GM12878 (cell line): ENCODE data around the gene SELENOP. TPM values are rescaled to one million over a fixed set of nuclear protein-coding genes. Genes with fewer than 3 reads are reported as not detected.

Experiments used
- ATAC-seq: fragments of 200-7000 bp; cut with Tn5 transposase; 3 replicates; pipeline ENCODE4 v1.9.1; 2020; ENCODE audit warnings: mild to moderate bottlenecking, moderate library complexity
- BruUV-seq: library from RNA; stranded (reverse); fragments of 400-500 nt; replicated peaks from 2 replicates; lab custom pipeline; 2021; lab: Mats Ljungman, UMichigan
- CTCF ChIA-PET: fragments of 300-600 bp; sonication (Branson Sonifier 250); formaldehyde crosslinking; extraction: SDS; loops from one replicate; lab custom pipeline; 2021; ENCODE audit warnings: inconsistent platforms; lab: Yijun Ruan, JAX
- POLR2A ChIA-PET: fragments of 350-600 bp; formaldehyde crosslinking; extraction: SDS; loops from one replicate; lab custom pipeline; 2021; ENCODE audit warnings: inconsistent platforms; lab: Charles Lee
- RAD21 ChIA-PET: fragments of 300-600 bp; sonication (Branson Sonifier 250); formaldehyde crosslinking; loops from one replicate; lab custom pipeline; 2023; ENCODE audit warnings: antibody characterized with exemption; ENCODE audit not compliant: unreplicated experiment; lab: Charles Lee
- SMC1A ChIA-PET: fragments of 300-600 bp; sonication (Branson Sonifier 250); formaldehyde crosslinking; loops from one replicate; lab custom pipeline; 2023; ENCODE audit not compliant: unreplicated experiment, uncharacterized antibody; lab: Charles Lee
- DNase-seq: peaks from one replicate; pipeline ENCODE4 v3.0.0-alpha.2; 2011; ENCODE audit warnings: low read depth, low spot score
- FAIRE-seq: peaks from 3 replicates; lab custom pipeline; 2011; peaks lifted over from hg19 to GRCh38; lab: Jason Lieb, UNC
- H2AFZ ChIP-seq: 2 replicates; pipeline ENCODE4 v1.6.0; 2011; ENCODE audit warnings: low read depth, low read length, control low read depth; ENCODE audit not compliant: control insufficient read depth
- H3K27ac ChIP-seq: 2 replicates; pipeline ENCODE4 v1.5.1; 2011; ENCODE audit warnings: control low read depth; ENCODE audit not compliant: control insufficient read depth, insufficient read depth
- H3K27me3 ChIP-seq, 2 experiments: replicated peaks in 1 of 2; 2 replicates each; pipeline versions ENCODE4 v1.6.0 to v1.6.1; 2011; ENCODE audit warnings: low read length in 1 of 2; ENCODE audit not compliant: control insufficient read depth in 2 of 2, insufficient read depth in 2 of 2
- H3K36me3 ChIP-seq, 2 experiments: 2 replicates each; pipeline ENCODE4 v1.5.1; 2011; ENCODE audit warnings: low read length in 1 of 2; ENCODE audit not compliant: control insufficient read depth in 2 of 2, insufficient read depth in 2 of 2
- H3K4me1 ChIP-seq: 2 replicates; pipeline ENCODE4 v1.6.1; 2011; ENCODE audit warnings: mild to moderate bottlenecking, low read length, moderate library complexity, mixed read lengths; ENCODE audit not compliant: control insufficient read depth, insufficient read depth
- H3K4me2 ChIP-seq: 2 replicates; pipeline ENCODE4 v1.6.0; 2011; ENCODE audit warnings: control low read depth; ENCODE audit not compliant: control insufficient read depth, insufficient read depth
- H3K4me3 ChIP-seq: fragments of 200-600 bp; sonication (generic); 2 replicates; pipeline ENCODE4 v1.5.1; 2016
- H3K79me2 ChIP-seq: 2 replicates; pipeline ENCODE4 v1.6.0; 2011; ENCODE audit warnings: low read length; ENCODE audit not compliant: control insufficient read depth, insufficient read depth
- H3K9ac ChIP-seq: 2 replicates; pipeline ENCODE4 v1.8.0; 2011; ENCODE audit warnings: low read length, control low read depth, mixed read lengths; ENCODE audit not compliant: control insufficient read depth, insufficient read depth
- H3K9me3 ChIP-seq: replicated peaks from 3 replicates; pipeline ENCODE4 v1.5.1; 2011; ENCODE audit warnings: mild to moderate bottlenecking, low read length; ENCODE audit not compliant: control insufficient read depth, insufficient read depth
- H4K20me1 ChIP-seq: 2 replicates; pipeline ENCODE4 v1.6.0; 2011; ENCODE audit not compliant: control insufficient read depth, insufficient read depth
- BHLHE40 ChIP-seq, 2 experiments: fragments of 450-650 bp in 1 of 2; IDR thresholded peaks; 2 replicates each; pipeline ENCODE4 v1.6.1; 2011 to 2017; ENCODE audit warnings: low read depth in 2 of 2, borderline replicate concordance in 1 of 2, improper control_type of control experiment in 1 of 2, low read length in 1 of 2, mild to moderate bottlenecking in 1 of 2
- POLR2AphosphoS2 ChIP-seq: IDR thresholded peaks from 2 replicates; pipeline ENCODE4 v1.6.1; 2011; ENCODE audit warnings: low read depth, mild to moderate bottlenecking, low read length, improper control_type of control experiment, moderate library complexity
- SMARCA5 ChIP-seq: fragments of 450-650 bp; IDR thresholded peaks from 2 replicates; pipeline ENCODE4 v1.6.1; 2017; ENCODE audit warnings: mild to moderate bottlenecking
- TBL1XR1 ChIP-seq: IDR thresholded peaks from 2 replicates; pipeline ENCODE4 v1.6.1; 2012; ENCODE audit warnings: low read depth, low read length, improper control_type of control experiment
- TCF12 ChIP-seq: IDR thresholded peaks from 2 replicates; pipeline ENCODE4 v1.6.1; 2011; ENCODE audit warnings: low read depth, mild to moderate bottlenecking, low read length
- ZNF384 ChIP-seq: IDR thresholded peaks from 2 replicates; pipeline ENCODE4 v1.6.1; 2012; ENCODE audit warnings: low read depth, mild to moderate bottlenecking, low read length, improper control_type of control experiment, borderline replicate concordance
- WGBS: methylation state at CpG from one replicate; pipeline ENCODE4 v1.1.6; 2016; ENCODE audit warnings: low lambda C conversion rate; ENCODE audit not compliant: insufficient replicate concordance, insufficient coverage; ENCODE audit errors: missing lambda C conversion rate; 5-methylcytosine and 5-hydroxymethylcytosine counted together
- in situ Hi-C: fragments of 300-500 bp; cut with MboI; formaldehyde crosslinking; loops from 9 replicates; pipeline ENCODE4 v1.14.3; 2018; ENCODE audit warnings: mixed read lengths
- intact Hi-C: fragments of 100-400 bp; cut with micrococcal nuclease; formaldehyde crosslinking; loops from one replicate; pipeline ENCODE4 v1.14.2; 2022; ENCODE audit not compliant: unreplicated experiment
- polyA plus RNA-seq, 11 experiments: library from polyadenylated mRNA; depleted of rRNA in 4 of 11; unstranded in 6 of 11; stranded (reverse) in 5 of 11; fragments of >200 nt; fragmentation: Nextera tagmentation in 4 of 11; fragmentation: Illumina TruSeq in 1 of 11; extraction: Ambion mirVana in 4 of 11; extraction: Trizol in 1 of 11; gene quantifications; 1 replicate in 1 of 11; 2 replicates in 10 of 11; pipeline versions ENCODE4 v1.2.1 to v1.2.3, GENCODE V29; 2011 to 2016; ENCODE audit warnings: inconsistent platforms in 2 of 11, missing spikeins in 2 of 11, low read depth in 1 of 11
- total RNA-seq, 4 experiments: library from RNA; depleted of rRNA in 3 of 4; stranded (reverse); fragments of >200 nt in 3 of 4; fragmentation: Illumina TruSeq in 1 of 4; extraction: Trizol in 1 of 4; gene quantifications; 2 replicates each; pipeline versions ENCODE4 v1.2.1 to v1.2.3, GENCODE V29; 2013 to 2021
- TF ChIP-seq, protein P1 (sequence below): IDR thresholded peaks from 2 replicates; pipeline ENCODE4 v1.6.1; 2012; ENCODE audit warnings: low read depth, low read length, improper control_type of control experiment

Gene SELENOP
- total and polyA plus RNA-seq, 10 of the 15 experiments (the other 5 are each of a cell fraction or from before 2014, with no cell fraction given), result 0.08 to 5.1 (median 0.88) TPM; not detected in 3

DNA sequence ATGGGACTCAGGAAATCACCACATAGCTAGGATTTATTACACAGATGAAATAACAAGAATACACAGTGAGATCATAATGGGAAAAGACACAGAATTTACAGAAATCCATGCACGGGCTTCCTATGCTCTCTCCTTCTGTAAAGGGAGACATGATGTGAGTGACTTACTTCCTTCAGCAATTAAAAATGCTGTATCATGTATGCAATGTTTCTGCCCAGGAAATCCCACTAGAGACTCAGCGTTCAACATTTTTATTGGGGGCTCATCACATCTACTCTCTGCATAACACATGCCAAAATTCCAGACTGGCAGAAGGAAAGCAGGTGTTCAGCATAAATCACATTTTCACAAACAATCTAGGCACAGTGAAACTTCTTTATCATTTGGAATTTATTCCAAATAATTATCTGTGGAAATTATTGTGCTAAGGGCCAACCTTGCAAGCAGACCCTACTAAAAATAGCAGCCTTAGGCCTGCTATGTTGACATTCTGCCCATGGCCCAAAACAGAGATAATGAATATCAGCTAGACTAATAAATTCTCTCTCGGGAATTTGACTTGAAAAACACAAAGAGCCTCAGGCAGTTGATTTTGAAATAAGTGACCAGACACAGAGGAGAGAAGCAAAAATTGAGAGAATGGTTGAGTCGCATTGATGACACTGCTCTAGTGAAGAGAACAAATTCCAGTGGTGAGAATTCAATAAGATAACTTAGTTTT lies 31.4 kb upstream of the SELENOP start:
- Histone ChIP-seq H4K20me1 (no peaks in the 10 kb centered on the region), H3K4me2 (no peak overlapping the region), H3K9ac (no peak overlapping the region), H3K79me2 (no peaks in the 10 kb centered on the region), H3K36me3 (no peaks in the 10 kb centered on the region), H3K4me1 (no peaks in the 10 kb centered on the region), H2AFZ (no peak overlapping the region), H3K4me3 (no peak overlapping the region), H3K27ac (no peak overlapping the region), H3K27me3 (0 out of 4 replicates have a peak, but pooled peaks cover 0 to 2% of the 10 kb centered on the region in 2 experiments), H3K9me3 (no peaks in the 10 kb centered on the region)
- WGBS, result 43% methylated on average over 4 of the region's 4 CpGs
- CTCF ChIA-PET, result no interaction called here
- DNase-seq, result no peak
- SMC1A ChIA-PET, result interaction anchor here (0.9 to 1.3 kb wide), 2 partner anchors 10 to 15 kb away, joined by 3 to 4 read pairs; no protein-coding TSS in a partner anchor
- intact Hi-C loops (no loop called here), in situ Hi-C loops (no loop called here)
- RAD21 ChIA-PET, result no interaction called here
- no peak for ATAC-seq
- TF ChIP-seq TBL1XR1, result no peak
- TF ChIP-seq, protein P1, sequence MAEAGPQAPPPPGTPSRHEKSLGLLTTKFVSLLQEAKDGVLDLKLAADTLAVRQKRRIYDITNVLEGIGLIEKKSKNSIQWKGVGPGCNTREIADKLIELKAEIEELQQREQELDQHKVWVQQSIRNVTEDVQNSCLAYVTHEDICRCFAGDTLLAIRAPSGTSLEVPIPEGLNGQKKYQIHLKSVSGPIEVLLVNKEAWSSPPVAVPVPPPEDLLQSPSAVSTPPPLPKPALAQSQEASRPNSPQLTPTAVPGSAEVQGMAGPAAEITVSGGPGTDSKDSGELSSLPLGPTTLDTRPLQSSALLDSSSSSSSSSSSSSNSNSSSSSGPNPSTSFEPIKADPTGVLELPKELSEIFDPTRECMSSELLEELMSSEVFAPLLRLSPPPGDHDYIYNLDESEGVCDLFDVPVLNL, result no peak
- no peak for TF ChIP-seq POLR2AphosphoS2
- TF ChIP-seq TCF12, result no peak
- no peak for TF ChIP-seq BHLHE40 (IDR thresholded peaks at IDR 0.05; ENCODE audit: borderline replicate concordance in 1 of 2, low read depth in 2 of 2, low read length in 1 of 2)
- TF ChIP-seq ZNF384, result no peak
- no peak for TF ChIP-seq SMARCA5
- POLR2A ChIA-PET, result no interaction called here
- BruUV-seq, result no TSS peak
- no peak for FAIRE-seq
